ENCODE measurements around the gene RNLS.

GRCh38 chr10:88427024-88427423 lies 156.1 kb downstream of the RNLS start:
- TF ChIP-seq CTCF (IDR thresholded peaks at IDR 0.05; ENCODE audit: insufficient read depth, low read length, poor library complexity, severe bottlenecking) (no peak), EZH2phosphoT487 (conservative IDR thresholded peaks at IDR 0.05; ENCODE audit: low read length) (no peak)
